ENCODE data around the gene EVA1B. TPM values are rescaled to one million over a fixed set of nuclear protein-coding genes. Genes with fewer than 3 reads are reported as not detected.

The EVA1B gene
- total RNA-seq, 1 donor from 2014 or later, result 1.5 TPM

DNA sequence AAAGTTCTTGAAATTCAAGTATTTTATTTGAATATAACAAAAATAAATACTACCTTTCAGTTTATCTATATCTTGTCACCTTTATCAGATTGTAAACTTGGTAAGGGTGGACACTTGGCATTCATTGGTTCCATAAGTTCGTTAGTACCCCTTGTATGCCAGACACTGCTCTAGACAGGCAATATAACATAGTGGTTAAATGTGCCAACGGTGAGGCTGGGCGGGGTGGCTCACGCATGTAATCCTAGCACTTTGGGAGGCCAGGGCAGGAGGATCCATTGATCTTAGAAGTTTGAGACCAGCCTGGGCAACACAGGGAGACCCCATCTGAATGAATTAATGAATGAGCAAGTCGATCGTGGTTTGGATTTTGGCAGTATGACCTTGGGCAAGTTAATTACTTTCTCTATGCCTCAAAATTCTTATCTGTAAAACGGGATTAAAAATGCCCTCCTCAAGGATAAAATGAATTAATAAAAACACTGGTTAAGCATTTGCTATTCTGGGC is 43.6 kb downstream of the EVA1B start:
- H3K4me1 Mint-ChIP-seq (ENCODE audit: low read depth, unreplicated experiment), result no peaks in the 10 kb centered on the region
- H3K9me3 Mint-ChIP-seq (ENCODE audit: unreplicated experiment), result peaks cover 2% of the 10 kb centered on the region
- H3K36me3 Mint-ChIP-seq (ENCODE audit: unreplicated experiment), result no peaks in the 10 kb centered on the region
- H3K27me3 Mint-ChIP-seq (ENCODE audit: unreplicated experiment), result no peaks in the 10 kb centered on the region
- no peak overlapping the region for H3K27ac Mint-ChIP-seq (ENCODE audit: unreplicated experiment)
- TF ChIP-seq, protein P1, sequence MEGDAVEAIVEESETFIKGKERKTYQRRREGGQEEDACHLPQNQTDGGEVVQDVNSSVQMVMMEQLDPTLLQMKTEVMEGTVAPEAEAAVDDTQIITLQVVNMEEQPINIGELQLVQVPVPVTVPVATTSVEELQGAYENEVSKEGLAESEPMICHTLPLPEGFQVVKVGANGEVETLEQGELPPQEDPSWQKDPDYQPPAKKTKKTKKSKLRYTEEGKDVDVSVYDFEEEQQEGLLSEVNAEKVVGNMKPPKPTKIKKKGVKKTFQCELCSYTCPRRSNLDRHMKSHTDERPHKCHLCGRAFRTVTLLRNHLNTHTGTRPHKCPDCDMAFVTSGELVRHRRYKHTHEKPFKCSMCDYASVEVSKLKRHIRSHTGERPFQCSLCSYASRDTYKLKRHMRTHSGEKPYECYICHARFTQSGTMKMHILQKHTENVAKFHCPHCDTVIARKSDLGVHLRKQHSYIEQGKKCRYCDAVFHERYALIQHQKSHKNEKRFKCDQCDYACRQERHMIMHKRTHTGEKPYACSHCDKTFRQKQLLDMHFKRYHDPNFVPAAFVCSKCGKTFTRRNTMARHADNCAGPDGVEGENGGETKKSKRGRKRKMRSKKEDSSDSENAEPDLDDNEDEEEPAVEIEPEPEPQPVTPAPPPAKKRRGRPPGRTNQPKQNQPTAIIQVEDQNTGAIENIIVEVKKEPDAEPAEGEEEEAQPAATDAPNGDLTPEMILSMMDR (IDR thresholded peaks at IDR 0.05; ENCODE audit: partially characterized antibody, unreplicated experiment), result no peak
- no peak overlapping the region for H3K4me3 Mint-ChIP-seq (ENCODE audit: unreplicated experiment)
- no peak for DNase-seq

DNA sequence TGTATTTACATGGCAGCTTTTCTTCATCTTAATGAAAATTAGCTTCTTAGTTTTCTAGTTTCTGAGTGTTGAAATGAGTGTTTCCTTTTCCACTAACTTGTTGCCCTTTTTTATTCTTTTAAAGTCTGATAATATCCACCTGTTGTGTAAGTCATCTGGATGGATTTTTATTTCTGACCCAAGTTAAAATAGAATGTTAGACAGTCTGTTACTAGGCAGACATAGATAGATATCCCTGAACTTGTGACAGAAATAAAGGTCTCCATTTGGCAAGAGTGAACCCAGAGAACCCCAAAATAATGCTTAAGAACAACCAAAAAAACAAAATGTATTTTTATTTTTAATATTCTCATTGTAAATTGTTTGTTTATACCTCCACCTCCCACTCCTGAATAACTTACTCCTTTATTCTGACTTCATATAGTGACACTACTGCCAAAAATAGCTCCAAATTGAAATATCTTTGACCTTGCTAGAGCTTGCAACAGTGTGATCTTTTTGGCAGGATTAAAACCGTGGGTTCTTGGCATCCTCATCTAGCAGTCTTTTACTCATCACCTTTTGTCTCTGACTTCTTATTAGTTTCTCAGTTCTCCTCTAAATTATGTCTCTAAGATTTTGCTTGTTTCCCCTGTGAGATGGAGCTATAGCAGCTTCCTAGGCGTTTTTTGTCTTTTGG is 44.2 kb downstream of the EVA1B start:
- Mint-ChIP-seq H3K27ac (ENCODE audit: unreplicated experiment) (no peak overlapping the region), H3K4me3 (ENCODE audit: unreplicated experiment) (no peak overlapping the region), H3K36me3 (ENCODE audit: unreplicated experiment) (no peaks in the 10 kb centered on the region), H3K9me3 (ENCODE audit: unreplicated experiment) (peaks cover 2% of the 10 kb centered on the region), H3K4me1 (ENCODE audit: low read depth, unreplicated experiment) (no peaks in the 10 kb centered on the region), H3K27me3 (ENCODE audit: unreplicated experiment) (no peaks in the 10 kb centered on the region)
- DNase-seq, result no peak
- TF ChIP-seq, protein P1 (IDR thresholded peaks at IDR 0.05; ENCODE audit: partially characterized antibody, unreplicated experiment), result no peak

DNA sequence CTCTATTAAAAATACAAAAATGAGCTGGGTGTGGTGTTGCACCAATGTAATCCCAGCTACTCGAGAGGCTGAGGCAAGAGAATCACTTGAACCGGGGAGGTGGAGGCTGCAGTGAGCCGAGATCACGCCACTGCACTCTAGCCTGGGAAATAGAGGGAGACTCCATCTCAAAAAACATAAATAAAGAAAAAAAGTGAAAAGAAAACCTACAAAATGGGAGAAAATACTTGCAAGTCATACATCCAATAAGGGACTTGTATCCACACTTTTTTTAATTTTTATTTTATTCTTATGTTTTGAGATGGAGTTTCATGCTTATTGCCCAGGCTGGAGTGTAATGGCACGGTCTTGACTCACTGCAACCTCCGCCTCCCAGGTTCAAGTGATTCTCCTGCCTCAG is 46.8 kb downstream of the EVA1B start:
- TF ChIP-seq, protein P1 (IDR thresholded peaks at IDR 0.05; ENCODE audit: partially characterized antibody, unreplicated experiment), result no peak
- H3K4me1 Mint-ChIP-seq (ENCODE audit: low read depth, unreplicated experiment), result no peaks in the 10 kb centered on the region
- no peaks in the 10 kb centered on the region for H3K36me3 Mint-ChIP-seq (ENCODE audit: unreplicated experiment)

DNA sequence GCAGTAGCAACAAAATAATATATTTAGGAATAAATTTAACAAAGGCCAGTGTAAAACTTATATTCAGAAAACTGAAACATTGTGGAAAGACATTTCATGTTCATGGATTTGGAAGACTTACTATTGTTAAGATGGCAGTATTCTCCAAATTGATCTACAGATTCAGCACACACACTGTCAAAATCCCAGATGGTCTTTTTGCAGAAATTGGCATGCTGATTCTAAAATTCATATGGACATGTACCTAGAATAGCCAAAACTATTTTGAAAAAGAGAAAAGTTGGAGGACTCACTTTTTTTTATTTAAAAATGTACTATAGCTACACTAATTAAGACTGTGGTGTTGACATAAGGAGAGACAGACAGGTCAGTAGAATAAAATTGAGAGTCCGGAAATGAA is 49.2 kb downstream of the EVA1B start:
- H3K27me3 Mint-ChIP-seq (ENCODE audit: unreplicated experiment), result no peaks in the 10 kb centered on the region
- no peak for DNase-seq
- no peak overlapping the region for H3K4me3 Mint-ChIP-seq (ENCODE audit: unreplicated experiment)
- TF ChIP-seq, protein P1 (IDR thresholded peaks at IDR 0.05; ENCODE audit: partially characterized antibody, unreplicated experiment), result no peak
- H3K36me3 Mint-ChIP-seq (ENCODE audit: unreplicated experiment), result no peaks in the 10 kb centered on the region
- H3K27ac Mint-ChIP-seq (ENCODE audit: unreplicated experiment), result no peak overlapping the region
- H3K9me3 Mint-ChIP-seq (ENCODE audit: unreplicated experiment), result no peaks in the 10 kb centered on the region
- H3K4me1 Mint-ChIP-seq (ENCODE audit: low read depth, unreplicated experiment), result no peaks in the 10 kb centered on the region

More for the DNA sequence above, 46.8 kb downstream of the EVA1B start:
- DNase-seq, result no peak
- Mint-ChIP-seq H3K9me3 (ENCODE audit: unreplicated experiment) (no peaks in the 10 kb centered on the region), H3K27ac (ENCODE audit: unreplicated experiment) (no peak overlapping the region), H3K27me3 (ENCODE audit: unreplicated experiment) (no peaks in the 10 kb centered on the region), H3K4me3 (ENCODE audit: unreplicated experiment) (no peak overlapping the region)

DNA sequence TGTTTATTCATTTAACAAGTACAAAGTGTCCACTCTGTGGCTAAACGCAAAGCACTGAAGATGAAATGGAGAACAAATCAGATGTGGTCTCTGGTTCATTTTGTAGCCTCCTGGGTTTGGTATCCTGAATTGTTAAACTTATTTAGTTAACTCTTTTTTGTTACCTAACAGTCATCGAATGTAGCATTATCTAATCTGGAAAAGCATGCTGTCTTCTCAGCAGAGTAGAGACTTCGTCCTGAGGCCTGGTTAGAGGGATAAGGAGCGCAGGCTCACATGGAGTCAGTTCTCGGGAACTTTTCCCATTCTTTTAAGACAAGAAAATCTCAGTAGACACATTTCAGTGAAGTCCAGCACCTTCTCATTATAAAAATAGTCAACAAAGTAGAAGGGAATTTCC is 50.4 kb downstream of the EVA1B start:
- Mint-ChIP-seq H3K4me3 (ENCODE audit: unreplicated experiment) (no peak overlapping the region), H3K27me3 (ENCODE audit: unreplicated experiment) (no peaks in the 10 kb centered on the region), H3K27ac (ENCODE audit: unreplicated experiment) (no peak overlapping the region)

More for the DNA sequence above, 50.4 kb downstream of the EVA1B start:
- DNase-seq, result no peak
- H3K36me3 Mint-ChIP-seq (ENCODE audit: unreplicated experiment), result no peaks in the 10 kb centered on the region
- no peaks in the 10 kb centered on the region for H3K4me1 Mint-ChIP-seq (ENCODE audit: low read depth, unreplicated experiment)
- TF ChIP-seq, protein P1 (IDR thresholded peaks at IDR 0.05; ENCODE audit: partially characterized antibody, unreplicated experiment), result no peak
- H3K9me3 Mint-ChIP-seq (ENCODE audit: unreplicated experiment), result no peaks in the 10 kb centered on the region

All from glutamatergic neuron (in vitro differentiated cells).